OCI-LY3 (cell line): Measurements from ENCODE around the gene KMT2E.
"Not testable (repeated sequence)": the region's sequence is repeated elsewhere in the genome, so short reads cannot be mapped to it uniquely, and the experiment has no call there.

Experiments
- H2AFZ ChIP-seq: fragments of 200-600, 300-600 bp; shearing (Covaris generic); 2 replicates; pipeline ENCODE4 v1.6.0; 2014; ENCODE audit warnings: antibody characterized with exemption, low read depth, low read length
- H3K27ac ChIP-seq: fragments of 200-600, 300-600 bp; sonication (generic); 2 replicates; pipeline ENCODE4 v1.5.1; 2014; ENCODE audit warnings: mild to moderate bottlenecking, low read length, moderate library complexity, mixed read lengths
- H3K27me3 ChIP-seq: fragments of 200-600, 300-600 bp; sonication (generic); 2 replicates; pipeline ENCODE4 v1.6.1; 2014; ENCODE audit warnings: low read depth, low read length, mixed read lengths
- H3K36me3 ChIP-seq: fragments of 200-600, 300-600 bp; sonication (generic); replicated peaks from 2 replicates; pipeline ENCODE3; 2014; ENCODE audit warnings: low read depth, low read length, mixed read lengths
- H3K4me1 ChIP-seq: fragments of 300-600, 200-600 bp; sonication (generic); 2 replicates; pipeline ENCODE4 v1.6.1; 2014; ENCODE audit warnings: low read length, mixed read lengths
- H3K4me2 ChIP-seq: fragments of 200-600, 300-600 bp; sonication (generic); 2 replicates; pipeline ENCODE4 v1.6.1; 2014; ENCODE audit warnings: low read length, mixed read lengths
- H3K4me3 ChIP-seq: fragments of 300-600, 200-600 bp; sonication (generic); 2 replicates; pipeline ENCODE4 v1.5.1; 2014; ENCODE audit warnings: antibody characterized with exemption, mild to moderate bottlenecking, low read length, moderate library complexity
- H3K79me2 ChIP-seq: fragments of 300-600, 200-600 bp; shearing (Covaris generic); 2 replicates; pipeline ENCODE4 v1.6.1; 2014; ENCODE audit warnings: mild to moderate bottlenecking, low read length, mixed read lengths
- H3K9ac ChIP-seq: fragments of 300-600, 200-600 bp; shearing (Covaris generic); 2 replicates; pipeline ENCODE4 v1.6.0; 2014; ENCODE audit warnings: mild to moderate bottlenecking, low read length, moderate library complexity
- H3K9me3 ChIP-seq: fragments of 200-600, 300-600 bp; shearing (Covaris generic); 2 replicates; pipeline ENCODE4 v1.6.1; 2014; ENCODE audit warnings: low read length, mixed read lengths; ENCODE audit not compliant: insufficient read depth
- H4K20me1 ChIP-seq: fragments of 200-600, 300-600 bp; sonication (generic); 2 replicates; pipeline ENCODE4 v1.6.1; 2016; ENCODE audit warnings: low read length, mixed read lengths; ENCODE audit not compliant: insufficient read depth
- CTCF ChIP-seq: fragments of 200-600, 300-600 bp; sonication (generic); IDR thresholded peaks from 2 replicates; pipeline ENCODE4 v1.5.1; 2014; ENCODE audit warnings: antibody characterized with exemption, low read length, low read depth
- EZH2phosphoT487 ChIP-seq: fragments of 200-600 bp; shearing (Covaris generic); IDR thresholded peaks from 2 replicates; pipeline ENCODE4 v1.6.1; 2018; ENCODE audit warnings: antibody characterized with exemption, mixed run types, low read depth

KMT2E gene

GRCh38 chr7:104986628-104987259 lies 27.3 kb upstream of the KMT2E start:
- Histone ChIP-seq H3K27me3 (no peaks in the 10 kb centered on the region), H3K36me3 (peaks cover 5% of the 10 kb centered on the region), H3K4me1 (peaks cover 44% of the 10 kb centered on the region), H3K4me2 (peak overlapping the region; percentile 0; the same call in 1 of the 2 replicates), H3K4me3 (no peak overlapping the region), H2AFZ (no peak overlapping the region), H3K9ac (no peak overlapping the region), H3K79me2 (peaks cover 26% of the 10 kb centered on the region), H3K9me3 (no peaks in the 10 kb centered on the region), H3K27ac (peak overlapping the region; percentile 31), H4K20me1 (peaks cover 25% of the 10 kb centered on the region)
- TF ChIP-seq CTCF (no peak), EZH2phosphoT487 (no peak)

GRCh38 chr7:104987403-104987802 lies 26.6 kb upstream of the KMT2E start:
- H3K27ac ChIP-seq, H2AFZ ChIP-seq, H3K4me3 ChIP-seq, H3K4me2 ChIP-seq, H3K9ac ChIP-seq, H3K9me3 ChIP-seq, H3K36me3 ChIP-seq, H3K27me3 ChIP-seq: not testable (repeated sequence)
- Histone ChIP-seq H3K79me2 (peaks cover 24% of the 10 kb centered on the region), H3K4me1 (peaks cover 40% of the 10 kb centered on the region), H4K20me1 (peaks cover 31% of the 10 kb centered on the region)

GRCh38 chr7:104990983-104991382 lies 23.0 kb upstream of the KMT2E start:
- Histone ChIP-seq H3K4me3 (no peak overlapping the region), H2AFZ (no peak overlapping the region), H3K79me2 (no peaks in the 10 kb centered on the region; the same call in 1 of the 2 replicates), H3K4me1 (peaks cover 18% of the 10 kb centered on the region), H3K9me3 (no peaks in the 10 kb centered on the region), H3K36me3 (peaks cover 27% of the 10 kb centered on the region), H3K9ac (no peak overlapping the region), H3K27me3 (no peaks in the 10 kb centered on the region), H3K4me2 (no peak overlapping the region), H3K27ac (no peak overlapping the region), H4K20me1 (peaks cover 49% of the 10 kb centered on the region)
- TF ChIP-seq EZH2phosphoT487 (no peak), CTCF (no peak)

- Histone ChIP-seq H3K9me3 (no peaks in the 10 kb centered on the region), H3K4me3 (no peak overlapping the region), H3K4me1 (peaks cover 6% of the 10 kb centered on the region; the same call in 1 of the 2 replicates), H4K20me1 (peaks cover 54% of the 10 kb centered on the region), H3K4me2 (no peak overlapping the region), H2AFZ (no peak overlapping the region), H3K27me3 (no peaks in the 10 kb centered on the region), H3K27ac (no peak overlapping the region), H3K36me3 (peaks cover 27% of the 10 kb centered on the region), H3K9ac (no peak overlapping the region), H3K79me2 (no peaks in the 10 kb centered on the region)
- TF ChIP-seq EZH2phosphoT487 (no peak), CTCF (no peak)
These were observed 21.7 kb upstream of the KMT2E start for GRCh38 chr7:104992306-104992705.
